Neural cell (in vitro differentiated cells): ENCODE results near the gene BABAM2. TPM values are rescaled to one million over a fixed set of nuclear protein-coding genes. Genes with fewer than 3 reads are reported as not detected.

ENCODE experiments used
- H2AFZ ChIP-seq: fragments of 200-600, 300-800 bp; sonication (generic), shearing (Covaris generic); 2 replicates; pipeline ENCODE4 v1.6.0; 2014; ENCODE audit warnings: low read depth, mild to moderate bottlenecking, antibody characterized with exemption, low read length, moderate library complexity
- H3F3A ChIP-seq: fragments of 200-600 bp; shearing (Covaris generic); 2 replicates; pipeline ENCODE4 v1.6.1; 2016; ENCODE audit warnings: mild to moderate bottlenecking, moderate library complexity, mixed read lengths, antibody characterized with exemption, low read length; ENCODE audit not compliant: insufficient read depth, poor library complexity, severe bottlenecking
- H3K27ac ChIP-seq: fragments of 200-600, 300-800 bp; sonication (generic), shearing (Covaris generic); 2 replicates; pipeline ENCODE4 v1.5.1; 2014; ENCODE audit warnings: mild to moderate bottlenecking, low read length, moderate library complexity
- H3K27me3 ChIP-seq: fragments of 300-800, 200-600 bp; sonication (generic), shearing (Covaris generic); 2 replicates; pipeline ENCODE4 v1.6.0; 2014; ENCODE audit warnings: mild to moderate bottlenecking, low read depth, low read length, moderate library complexity; ENCODE audit not compliant: insufficient read depth
- H3K36me3 ChIP-seq: fragments of 300-800, 200-600 bp; sonication (generic), shearing (Covaris generic); 2 replicates; pipeline ENCODE4 v1.5.1; 2014; ENCODE audit warnings: mild to moderate bottlenecking, antibody characterized with exemption, low read length, moderate library complexity; ENCODE audit not compliant: insufficient read depth
- H3K4me2 ChIP-seq: fragments of 300-800, 200-600 bp; sonication (generic), shearing (Covaris generic); 2 replicates; pipeline ENCODE4 v1.6.0; 2014; ENCODE audit warnings: mild to moderate bottlenecking, low read length
- H3K4me3 ChIP-seq: fragments of 300-800, 200-600 bp; sonication (generic), shearing (Covaris generic); 2 replicates; pipeline ENCODE4 v1.5.1; 2014; ENCODE audit warnings: mild to moderate bottlenecking, low read length, moderate library complexity
- H3K79me2 ChIP-seq: fragments of 200-600 bp; shearing (Covaris generic); replicated peaks from 2 replicates; pipeline ENCODE4 v1.6.0; 2014; ENCODE audit warnings: mild to moderate bottlenecking, low read length, moderate library complexity; ENCODE audit not compliant: insufficient read depth
- H3K9ac ChIP-seq: fragments of 300-800, 200-600 bp; sonication (generic), shearing (Covaris generic); 2 replicates; pipeline ENCODE4 v1.6.1; 2016; ENCODE audit warnings: mild to moderate bottlenecking, low read length, mixed read lengths
- H3K9me2 ChIP-seq: fragments of 200-600 bp; shearing (Covaris generic); 2 replicates; pipeline ENCODE4 v1.6.1; 2016; ENCODE audit warnings: mild to moderate bottlenecking, low read length, mixed read lengths; ENCODE audit not compliant: insufficient read depth
- H3K9me3 ChIP-seq: fragments of 200-600, 300-800 bp; sonication (generic), shearing (Covaris generic); 2 replicates; pipeline ENCODE4 v1.6.1; 2016; ENCODE audit warnings: mild to moderate bottlenecking, mixed run types, low read length, moderate library complexity, mixed read lengths
- H4K20me1 ChIP-seq: fragments of 200-600 bp; shearing (Covaris generic); 2 replicates; pipeline ENCODE4 v1.6.1; 2016; ENCODE audit warnings: mild to moderate bottlenecking, mixed run types; ENCODE audit not compliant: insufficient read depth
- CTCF ChIP-seq: fragments of 450-650 bp; IDR thresholded peaks from 2 replicates; pipeline ENCODE4 v1.5.1; 2014; ENCODE audit warnings: antibody characterized with exemption, mild to moderate bottlenecking, moderate library complexity; ENCODE audit not compliant: poor library complexity, severe bottlenecking
- EP300 ChIP-seq: fragments of 450-650 bp; conservative IDR thresholded peaks from 2 replicates; pipeline ENCODE4 v1.6.1; 2014; ENCODE audit warnings: antibody characterized with exemption, mild to moderate bottlenecking, moderate library complexity; ENCODE audit not compliant: poor library complexity, severe bottlenecking
- EZH2 ChIP-seq: fragments of 200-600, 300-800 bp; shearing (Covaris generic), sonication (generic); IDR thresholded peaks from 2 replicates; pipeline ENCODE4 v1.6.1; 2014; ENCODE audit warnings: antibody characterized with exemption, low read length, borderline replicate concordance, mild to moderate bottlenecking; ENCODE audit not compliant: insufficient read depth, poor library complexity, severe bottlenecking
- MXI1 ChIP-seq: fragments of 450-650 bp; conservative IDR thresholded peaks from 2 replicates; pipeline ENCODE4 v1.6.1; 2014; ENCODE audit warnings: antibody characterized with exemption, mild to moderate bottlenecking; ENCODE audit not compliant: poor library complexity, severe bottlenecking
- POLR2AphosphoS5 ChIP-seq: IDR thresholded peaks from 2 replicates; pipeline ENCODE4 v1.6.1; 2012
- RAD21 ChIP-seq: fragments of 450-650 bp; conservative IDR thresholded peaks from 2 replicates; pipeline ENCODE4 v1.6.1; 2014; ENCODE audit warnings: antibody characterized with exemption, mild to moderate bottlenecking, moderate library complexity
- REST ChIP-seq: IDR thresholded peaks from 2 replicates; pipeline ENCODE4 v1.6.1; 2012; ENCODE audit warnings: borderline replicate concordance
- SMC3 ChIP-seq: fragments of 450-650 bp; conservative IDR thresholded peaks from 2 replicates; pipeline ENCODE4 v1.6.1; 2014; ENCODE audit warnings: antibody characterized with exemption, mild to moderate bottlenecking, moderate library complexity; ENCODE audit not compliant: poor library complexity
- TAF1 ChIP-seq: IDR thresholded peaks from 2 replicates; pipeline ENCODE4 v1.6.1; 2012; ENCODE audit warnings: low read depth
- polyA plus RNA-seq: library from polyadenylated mRNA; depleted of rRNA; stranded (reverse); fragments of >200 nt; gene quantifications from 2 replicates; pipeline ENCODE4 v1.2.3, GENCODE V29; 2014

Gene BABAM2
- polyA plus RNA-seq, 1 donor from 2014 or later, result 15.3 TPM

GRCh38 chr2:27962006-27962405 is 71.5 kb downstream of the BABAM2 start:
- no peaks in the 10 kb centered on the region for H3K79me2 ChIP-seq
- no peak overlapping the region for H3K4me3 ChIP-seq
- no peak overlapping the region for H3K27ac ChIP-seq
- TF ChIP-seq CTCF (no peak), TAF1 (no peak), POLR2AphosphoS5 (no peak), SMC3 (no peak), RAD21 (no peak)
- H3K9me3 ChIP-seq, result peaks cover 7% of the 10 kb centered on the region
- no peaks in the 10 kb centered on the region for H3K36me3 ChIP-seq
- H3K27me3 ChIP-seq, result no peaks in the 10 kb centered on the region
- no peak overlapping the region for H3K4me2 ChIP-seq
- no peaks in the 10 kb centered on the region for H4K20me1 ChIP-seq
- no peak overlapping the region for H3K9ac ChIP-seq
- H2AFZ ChIP-seq, result no peak overlapping the region
- no peaks in the 10 kb centered on the region for H3K9me2 ChIP-seq
- H3F3A ChIP-seq, result peaks cover 3% of the 10 kb centered on the region

GRCh38 chr2:27963472-27963871 is 72.9 kb downstream of the BABAM2 start:
- no peak overlapping the region for H3K9ac ChIP-seq
- H3K4me3 ChIP-seq, result no peak overlapping the region
- no peaks in the 10 kb centered on the region for H4K20me1 ChIP-seq
- TF ChIP-seq EP300 (no peak), POLR2AphosphoS5 (no peak), REST (no peak), TAF1 (no peak), SMC3 (no peak), CTCF (no peak), EZH2 (no peak), MXI1 (no peak), RAD21 (no peak)
- no peaks in the 10 kb centered on the region for H3K79me2 ChIP-seq
- H3K36me3 ChIP-seq, result no peaks in the 10 kb centered on the region
- peaks cover 3% of the 10 kb centered on the region for H3F3A ChIP-seq
- H3K4me2 ChIP-seq, result no peak overlapping the region
- H3K9me3 ChIP-seq, result peaks cover 7% of the 10 kb centered on the region
- no peaks in the 10 kb centered on the region for H3K27me3 ChIP-seq
- H3K27ac ChIP-seq, result no peak overlapping the region
- no peak overlapping the region for H2AFZ ChIP-seq
- H3K9me2 ChIP-seq, result no peaks in the 10 kb centered on the region
